Neural cell (in vitro differentiated cells): Measurements from ENCODE around the gene SHQ1. TPM values are rescaled to one million over a fixed set of nuclear protein-coding genes. Genes with fewer than 3 reads are reported as not detected.

Experiments
- H2AFZ ChIP-seq: fragments of 200-600, 300-800 bp; sonication (generic), shearing (Covaris generic); 2 replicates; pipeline ENCODE4 v1.6.0; 2014; ENCODE audit warnings: low read depth, mild to moderate bottlenecking, antibody characterized with exemption, low read length, moderate library complexity
- H3F3A ChIP-seq: fragments of 200-600 bp; shearing (Covaris generic); 2 replicates; pipeline ENCODE4 v1.6.1; 2016; ENCODE audit warnings: mild to moderate bottlenecking, moderate library complexity, mixed read lengths, antibody characterized with exemption, low read length; ENCODE audit not compliant: insufficient read depth, poor library complexity, severe bottlenecking
- H3K27ac ChIP-seq: fragments of 200-600, 300-800 bp; sonication (generic), shearing (Covaris generic); 2 replicates; pipeline ENCODE4 v1.5.1; 2014; ENCODE audit warnings: mild to moderate bottlenecking, low read length, moderate library complexity
- H3K27me3 ChIP-seq: fragments of 300-800, 200-600 bp; sonication (generic), shearing (Covaris generic); 2 replicates; pipeline ENCODE4 v1.6.0; 2014; ENCODE audit warnings: mild to moderate bottlenecking, low read depth, low read length, moderate library complexity; ENCODE audit not compliant: insufficient read depth
- H3K36me3 ChIP-seq: fragments of 300-800, 200-600 bp; sonication (generic), shearing (Covaris generic); 2 replicates; pipeline ENCODE4 v1.5.1; 2014; ENCODE audit warnings: mild to moderate bottlenecking, antibody characterized with exemption, low read length, moderate library complexity; ENCODE audit not compliant: insufficient read depth
- H3K4me2 ChIP-seq: fragments of 300-800, 200-600 bp; sonication (generic), shearing (Covaris generic); 2 replicates; pipeline ENCODE4 v1.6.0; 2014; ENCODE audit warnings: mild to moderate bottlenecking, low read length
- H3K4me3 ChIP-seq: fragments of 300-800, 200-600 bp; sonication (generic), shearing (Covaris generic); 2 replicates; pipeline ENCODE4 v1.5.1; 2014; ENCODE audit warnings: mild to moderate bottlenecking, low read length, moderate library complexity
- H3K79me2 ChIP-seq: fragments of 200-600 bp; shearing (Covaris generic); replicated peaks from 2 replicates; pipeline ENCODE4 v1.6.0; 2014; ENCODE audit warnings: mild to moderate bottlenecking, low read length, moderate library complexity; ENCODE audit not compliant: insufficient read depth
- H3K9ac ChIP-seq: fragments of 300-800, 200-600 bp; sonication (generic), shearing (Covaris generic); 2 replicates; pipeline ENCODE4 v1.6.1; 2016; ENCODE audit warnings: mild to moderate bottlenecking, low read length, mixed read lengths
- H3K9me2 ChIP-seq: fragments of 200-600 bp; shearing (Covaris generic); 2 replicates; pipeline ENCODE4 v1.6.1; 2016; ENCODE audit warnings: mild to moderate bottlenecking, low read length, mixed read lengths; ENCODE audit not compliant: insufficient read depth
- H3K9me3 ChIP-seq: fragments of 200-600, 300-800 bp; sonication (generic), shearing (Covaris generic); 2 replicates; pipeline ENCODE4 v1.6.1; 2016; ENCODE audit warnings: mild to moderate bottlenecking, mixed run types, low read length, moderate library complexity, mixed read lengths
- H4K20me1 ChIP-seq: fragments of 200-600 bp; shearing (Covaris generic); 2 replicates; pipeline ENCODE4 v1.6.1; 2016; ENCODE audit warnings: mild to moderate bottlenecking, mixed run types; ENCODE audit not compliant: insufficient read depth
- EZH2 ChIP-seq: fragments of 200-600, 300-800 bp; shearing (Covaris generic), sonication (generic); IDR thresholded peaks from 2 replicates; pipeline ENCODE4 v1.6.1; 2014; ENCODE audit warnings: antibody characterized with exemption, low read length, borderline replicate concordance, mild to moderate bottlenecking; ENCODE audit not compliant: insufficient read depth, poor library complexity, severe bottlenecking
- MXI1 ChIP-seq: fragments of 450-650 bp; conservative IDR thresholded peaks from 2 replicates; pipeline ENCODE4 v1.6.1; 2014; ENCODE audit warnings: antibody characterized with exemption, mild to moderate bottlenecking; ENCODE audit not compliant: poor library complexity, severe bottlenecking
- POLR2AphosphoS5 ChIP-seq: IDR thresholded peaks from 2 replicates; pipeline ENCODE4 v1.6.1; 2012
- SMC3 ChIP-seq: fragments of 450-650 bp; conservative IDR thresholded peaks from 2 replicates; pipeline ENCODE4 v1.6.1; 2014; ENCODE audit warnings: antibody characterized with exemption, mild to moderate bottlenecking, moderate library complexity; ENCODE audit not compliant: poor library complexity
- TAF1 ChIP-seq: IDR thresholded peaks from 2 replicates; pipeline ENCODE4 v1.6.1; 2012; ENCODE audit warnings: low read depth
- polyA plus RNA-seq: library from polyadenylated mRNA; depleted of rRNA; stranded (reverse); fragments of >200 nt; gene quantifications from 2 replicates; pipeline ENCODE4 v1.2.3, GENCODE V29; 2014
- TF ChIP-seq, protein P1 (sequence below): fragments of 450-650 bp; IDR thresholded peaks from 2 replicates; pipeline ENCODE4 v1.5.1; 2014; ENCODE audit warnings: antibody characterized with exemption, mild to moderate bottlenecking, moderate library complexity; ENCODE audit not compliant: poor library complexity, severe bottlenecking
- TF ChIP-seq, protein P2 (sequence below): IDR thresholded peaks from 2 replicates; pipeline ENCODE4 v1.6.1; 2012; ENCODE audit warnings: borderline replicate concordance

Gene SHQ1
- polyA plus RNA-seq, 1 donor from 2014 or later, result 14.3 TPM

DNA sequence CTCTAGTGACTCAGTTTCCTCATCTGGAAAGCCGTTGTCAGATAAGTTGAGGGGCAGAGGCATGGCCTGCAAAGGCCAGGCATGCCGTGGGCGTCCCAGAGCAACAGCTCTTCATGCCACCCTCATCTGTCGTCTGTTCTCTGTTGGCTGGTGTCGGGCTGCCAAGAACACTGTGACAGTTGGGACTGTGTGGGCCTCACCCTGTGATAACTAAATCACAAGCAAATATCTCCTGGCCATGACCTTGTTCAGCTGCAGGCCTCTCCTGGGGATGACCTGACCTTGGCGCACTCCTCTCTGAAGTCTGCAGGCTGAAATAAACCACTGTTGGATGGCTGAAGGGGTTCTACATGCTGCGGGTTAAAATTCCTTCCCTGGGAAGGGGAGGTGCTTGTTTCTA is 145.9 kb downstream of the SHQ1 start:
- Histone ChIP-seq H3K4me3 (no peak overlapping the region), H3K79me2 (no peaks in the 10 kb centered on the region), H3F3A (no peaks in the 10 kb centered on the region), H3K4me2 (no peak overlapping the region), H3K27me3 (no peaks in the 10 kb centered on the region), H3K36me3 (no peaks in the 10 kb centered on the region), H4K20me1 (no peaks in the 10 kb centered on the region), H3K9me2 (no peaks in the 10 kb centered on the region), H3K9me3 (no peaks in the 10 kb centered on the region), H3K9ac (no peak overlapping the region), H3K27ac (no peak overlapping the region), H2AFZ (no peak overlapping the region)
- TF ChIP-seq, protein P1, sequence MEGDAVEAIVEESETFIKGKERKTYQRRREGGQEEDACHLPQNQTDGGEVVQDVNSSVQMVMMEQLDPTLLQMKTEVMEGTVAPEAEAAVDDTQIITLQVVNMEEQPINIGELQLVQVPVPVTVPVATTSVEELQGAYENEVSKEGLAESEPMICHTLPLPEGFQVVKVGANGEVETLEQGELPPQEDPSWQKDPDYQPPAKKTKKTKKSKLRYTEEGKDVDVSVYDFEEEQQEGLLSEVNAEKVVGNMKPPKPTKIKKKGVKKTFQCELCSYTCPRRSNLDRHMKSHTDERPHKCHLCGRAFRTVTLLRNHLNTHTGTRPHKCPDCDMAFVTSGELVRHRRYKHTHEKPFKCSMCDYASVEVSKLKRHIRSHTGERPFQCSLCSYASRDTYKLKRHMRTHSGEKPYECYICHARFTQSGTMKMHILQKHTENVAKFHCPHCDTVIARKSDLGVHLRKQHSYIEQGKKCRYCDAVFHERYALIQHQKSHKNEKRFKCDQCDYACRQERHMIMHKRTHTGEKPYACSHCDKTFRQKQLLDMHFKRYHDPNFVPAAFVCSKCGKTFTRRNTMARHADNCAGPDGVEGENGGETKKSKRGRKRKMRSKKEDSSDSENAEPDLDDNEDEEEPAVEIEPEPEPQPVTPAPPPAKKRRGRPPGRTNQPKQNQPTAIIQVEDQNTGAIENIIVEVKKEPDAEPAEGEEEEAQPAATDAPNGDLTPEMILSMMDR, result no peak
- TF ChIP-seq EZH2 (no peak), MXI1 (no peak)

DNA sequence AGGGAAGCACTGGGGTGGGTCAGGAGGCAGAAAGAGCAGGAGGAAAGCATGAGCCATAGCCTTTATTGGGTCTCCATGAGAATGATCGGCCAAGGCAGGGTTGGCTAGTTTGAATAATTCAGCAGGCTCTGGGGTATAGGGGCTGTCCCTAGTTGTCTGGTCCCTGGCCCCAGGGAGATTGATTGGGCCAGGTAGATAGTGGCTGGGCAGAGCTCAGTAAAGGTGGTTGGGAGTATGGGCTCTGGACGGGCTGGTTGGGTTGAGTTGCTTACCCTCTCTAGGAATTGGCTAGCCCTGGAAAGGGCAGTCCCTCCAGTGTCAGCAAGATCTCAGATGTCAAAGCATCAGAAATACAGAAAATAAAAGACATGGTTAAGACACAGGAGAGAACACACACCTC is 148.1 kb downstream of the SHQ1 start:
- H3K9me3 ChIP-seq, result no peaks in the 10 kb centered on the region
- H3F3A ChIP-seq, result no peaks in the 10 kb centered on the region
- H4K20me1 ChIP-seq, result no peaks in the 10 kb centered on the region
- no peak overlapping the region for H3K27ac ChIP-seq
- H3K9me2 ChIP-seq, result no peaks in the 10 kb centered on the region
- no peak overlapping the region for H3K4me2 ChIP-seq
- no peak overlapping the region for H2AFZ ChIP-seq
- no peaks in the 10 kb centered on the region for H3K36me3 ChIP-seq
- TF ChIP-seq TAF1 (no peak), POLR2AphosphoS5 (no peak), EZH2 (no peak), SMC3 (no peak)
- TF ChIP-seq, protein P1, result no peak
- TF ChIP-seq, protein P2, sequence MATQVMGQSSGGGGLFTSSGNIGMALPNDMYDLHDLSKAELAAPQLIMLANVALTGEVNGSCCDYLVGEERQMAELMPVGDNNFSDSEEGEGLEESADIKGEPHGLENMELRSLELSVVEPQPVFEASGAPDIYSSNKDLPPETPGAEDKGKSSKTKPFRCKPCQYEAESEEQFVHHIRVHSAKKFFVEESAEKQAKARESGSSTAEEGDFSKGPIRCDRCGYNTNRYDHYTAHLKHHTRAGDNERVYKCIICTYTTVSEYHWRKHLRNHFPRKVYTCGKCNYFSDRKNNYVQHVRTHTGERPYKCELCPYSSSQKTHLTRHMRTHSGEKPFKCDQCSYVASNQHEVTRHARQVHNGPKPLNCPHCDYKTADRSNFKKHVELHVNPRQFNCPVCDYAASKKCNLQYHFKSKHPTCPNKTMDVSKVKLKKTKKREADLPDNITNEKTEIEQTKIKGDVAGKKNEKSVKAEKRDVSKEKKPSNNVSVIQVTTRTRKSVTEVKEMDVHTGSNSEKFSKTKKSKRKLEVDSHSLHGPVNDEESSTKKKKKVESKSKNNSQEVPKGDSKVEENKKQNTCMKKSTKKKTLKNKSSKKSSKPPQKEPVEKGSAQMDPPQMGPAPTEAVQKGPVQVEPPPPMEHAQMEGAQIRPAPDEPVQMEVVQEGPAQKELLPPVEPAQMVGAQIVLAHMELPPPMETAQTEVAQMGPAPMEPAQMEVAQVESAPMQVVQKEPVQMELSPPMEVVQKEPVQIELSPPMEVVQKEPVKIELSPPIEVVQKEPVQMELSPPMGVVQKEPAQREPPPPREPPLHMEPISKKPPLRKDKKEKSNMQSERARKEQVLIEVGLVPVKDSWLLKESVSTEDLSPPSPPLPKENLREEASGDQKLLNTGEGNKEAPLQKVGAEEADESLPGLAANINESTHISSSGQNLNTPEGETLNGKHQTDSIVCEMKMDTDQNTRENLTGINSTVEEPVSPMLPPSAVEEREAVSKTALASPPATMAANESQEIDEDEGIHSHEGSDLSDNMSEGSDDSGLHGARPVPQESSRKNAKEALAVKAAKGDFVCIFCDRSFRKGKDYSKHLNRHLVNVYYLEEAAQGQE, result no peak
- H3K79me2 ChIP-seq, result no peaks in the 10 kb centered on the region
- H3K4me3 ChIP-seq, result no peak overlapping the region
- no peak overlapping the region for H3K9ac ChIP-seq
- H3K27me3 ChIP-seq, result no peaks in the 10 kb centered on the region
